Urinary bladder (tissue), 4 donors: Measurements from ENCODE around the gene WNT6. TPM values are rescaled to one million over a fixed set of nuclear protein-coding genes. Genes with fewer than 3 reads are reported as not detected.
A peak's percentile ranks its signal among the peaks of the same experiment; 100 is the strongest.

Experiments used
- DNase-seq: peaks from one replicate; pipeline ENCODE4 v3.0.0-alpha.2; 2015; ENCODE audit errors: extremely low spot score
- H3K27ac ChIP-seq: one replicate; pipeline ENCODE4 v1.5.1; 2013; ENCODE audit warnings: low read depth, mild to moderate bottlenecking, moderate library complexity
- H3K36me3 ChIP-seq: one replicate; pipeline ENCODE4 v1.6.1; 2013; ENCODE audit warnings: mild to moderate bottlenecking, moderate library complexity; ENCODE audit not compliant: insufficient read depth
- H3K4me1 ChIP-seq: one replicate; pipeline ENCODE4 v1.6.1; 2013; ENCODE audit warnings: mild to moderate bottlenecking, moderate library complexity; ENCODE audit not compliant: insufficient read depth
- H3K4me3 ChIP-seq: one replicate; pipeline ENCODE4 v1.5.1; 2013; ENCODE audit warnings: low read depth, low read length
- WGBS: extraction: QIAGEN DNeasy Blood & Tissue Kit; methylation state at CpG from one replicate; pipeline ENCODE4 v1.1.7; 2013; 5-methylcytosine and 5-hydroxymethylcytosine counted together
- polyA plus RNA-seq: library from polyadenylated mRNA; stranded (reverse); fragments of 200-250 nt; gene quantifications from one replicate; pipeline ENCODE4 v1.2.3, GENCODE V29; 2013
- total RNA-seq: library from RNA; depleted of rRNA; stranded (reverse); fragments of >200 nt; gene quantifications from one replicate; pipeline ENCODE4 v1.2.3, GENCODE V29; 2014
- donor health status: healthy with polysubstance abuse.
- donor health status: healthy.

The WNT6 gene
- total and polyA plus RNA-seq, 2 donors = 0.16 to 3.0 TPM

- Histone ChIP-seq H3K36me3 (no peaks in the 10 kb centered on the region), H3K4me1 (peaks cover 2% of the 10 kb centered on the region), H3K4me3 (no peak overlapping the region), H3K27ac (no peak overlapping the region)
- WGBS = 20% methylated on average over 10 of the region's 10 CpGs
- no peak for DNase-seq
Measured at GRCh38 chr2:218857371-218858137, 2.1 kb upstream of the WNT6 start.

- H3K27ac ChIP-seq = no peak overlapping the region
- no peak overlapping the region for H3K4me3 ChIP-seq
- H3K36me3 ChIP-seq = no peaks in the 10 kb centered on the region
- DNase-seq = no peak
- H3K4me1 ChIP-seq = peaks cover 2% of the 10 kb centered on the region
- 20% methylated on average over 1 of the region's 1 CpG for WGBS
Measured at GRCh38 chr2:218858138-218858445, 1.5 kb upstream of the WNT6 start.

GRCh38 chr2:218858671-218859555, 692 bp upstream of the WNT6 start:
- WGBS = 4% methylated on average over 51 of the region's 51 CpGs
- H3K27ac ChIP-seq = no peak overlapping the region

GRCh38 chr2:218859988-218860831, 605 bp downstream of the WNT6 start:
- H3K4me1 ChIP-seq = no peaks in the 10 kb centered on the region
- H3K4me3 ChIP-seq = peak overlapping the region; percentile 35
- 2% methylated on average over 47 of the region's 47 CpGs for whole genome bisulfite sequencing
- no peak for DNase-seq
- H3K27ac ChIP-seq = no peak overlapping the region
- no peaks in the 10 kb centered on the region for H3K36me3 ChIP-seq

More at GRCh38 chr2:218858671-218859555, 692 bp upstream of the WNT6 start:
- Histone ChIP-seq H3K4me1 (peaks cover 2% of the 10 kb centered on the region), H3K36me3 (no peaks in the 10 kb centered on the region), H3K4me3 (peak overlapping the region; percentile 35)
- no peak for DNase-seq

GRCh38 chr2:218860950-218861381, 1.4 kb downstream of the WNT6 start:
- no peaks in the 10 kb centered on the region for H3K4me1 ChIP-seq
- 1% methylated on average over 21 of the region's 21 CpGs for WGBS
- no peak overlapping the region for H3K27ac ChIP-seq
- peak overlapping the region; percentile 17 for H3K4me3 ChIP-seq
- H3K36me3 ChIP-seq = no peaks in the 10 kb centered on the region
- DNase-seq = no peak

- no peak for DNase-seq
- H3K27ac ChIP-seq = no peak overlapping the region
- 66% methylated on average over 7 of the region's 7 CpGs for WGBS
- H3K36me3 ChIP-seq = no peaks in the 10 kb centered on the region
- H3K4me1 ChIP-seq = no peaks in the 10 kb centered on the region
- no peak overlapping the region for H3K4me3 ChIP-seq
Measured at GRCh38 chr2:218861645-218862318, 2.2 kb downstream of the WNT6 start.

GRCh38 chr2:218863021-218863520, 3.5 kb downstream of the WNT6 start:
- no peak overlapping the region for H3K27ac ChIP-seq
- no peak overlapping the region for H3K4me3 ChIP-seq
- 66% methylated on average over 3 of the region's 3 CpGs for WGBS
- no peak for DNase-seq
- H3K36me3 ChIP-seq = no peaks in the 10 kb centered on the region
- no peaks in the 10 kb centered on the region for H3K4me1 ChIP-seq

GRCh38 chr2:218865396-218865795, 5.8 kb downstream of the WNT6 start:
- Histone ChIP-seq H3K36me3 (no peaks in the 10 kb centered on the region), H3K4me3 (no peak overlapping the region), H3K27ac (no peak overlapping the region), H3K4me1 (no peaks in the 10 kb centered on the region)
- no peak for DNase-seq
- 62% methylated on average over 4 of the region's 4 CpGs for WGBS

GRCh38 chr2:218865999-218866398, 6.4 kb downstream of the WNT6 start:
- 60% methylated on average over 6 of the region's 6 CpGs for WGBS
- Histone ChIP-seq H3K36me3 (no peaks in the 10 kb centered on the region), H3K4me1 (no peaks in the 10 kb centered on the region), H3K27ac (no peak overlapping the region), H3K4me3 (no peak overlapping the region)
- DNase-seq = no peak

- no peak overlapping the region for H3K4me3 ChIP-seq
- no peak overlapping the region for H3K27ac ChIP-seq
- WGBS = 34% methylated on average over 6 of the region's 6 CpGs
- no peaks in the 10 kb centered on the region for H3K4me1 ChIP-seq
- no peak for DNase-seq
- H3K36me3 ChIP-seq = no peaks in the 10 kb centered on the region
Measured at GRCh38 chr2:218867900-218868299, 8.3 kb downstream of the WNT6 start.

GRCh38 chr2:218869064-218869463, 9.5 kb downstream of the WNT6 start:
- Histone ChIP-seq H3K4me3 (no peak overlapping the region), H3K27ac (no peak overlapping the region), H3K36me3 (no peaks in the 10 kb centered on the region), H3K4me1 (no peaks in the 10 kb centered on the region)
- DNase-seq = no peak
- WGBS = 86% methylated on average over 9 of the region's 9 CpGs

- WGBS = 21% methylated on average over 18 of the region's 18 CpGs
- H3K36me3 ChIP-seq = no peaks in the 10 kb centered on the region
- no peaks in the 10 kb centered on the region for H3K4me1 ChIP-seq
- no peak overlapping the region for H3K27ac ChIP-seq
- DNase-seq = no peak
- peak overlapping the region; percentile 22 for H3K4me3 ChIP-seq
Measured at GRCh38 chr2:218870984-218871344, 11.4 kb downstream of the WNT6 start.
